Sigmoid colon (tissue), 3 donors: ENCODE results near the gene NUCB2.

Experiments used
- CTCF ChIP-seq, 4 experiments: fragments of 450-650 bp in 3 of 4; fragments of 200-600 bp in 1 of 4; IDR thresholded peaks; one replicate each; pipeline ENCODE4 v1.5.1; 2016 to 2019; ENCODE audit warnings: antibody characterized with exemption in 4 of 4, mild to moderate bottlenecking in 3 of 4, moderate library complexity in 2 of 4
- POLR2A ChIP-seq, 2 donors: fragments of 450-650 bp; IDR thresholded peaks; one replicate each; pipeline ENCODE4 v1.6.1; 2016; ENCODE audit warnings: antibody characterized with exemption in 2 of 2, mild to moderate bottlenecking in 2 of 2, moderate library complexity in 2 of 2

GRCh38 chr11:17259519-17259918, 17.0 kb upstream of the NUCB2 start:
- TF ChIP-seq CTCF (IDR thresholded peaks at IDR 0.05) (no peak), POLR2A (IDR thresholded peaks at IDR 0.05) (no peak)
